NOMO-1 treated with dmso at 0.1 percent for 144 hours (cell line): Measurements from ENCODE around the gene RGS3.

Experiments
- DNase-seq: peaks from one replicate; lab custom pipeline; 2025; ENCODE audit not compliant: unreplicated experiment; lab: John Stamatoyannopoulos, UW

The RGS3 gene

GRCh38 chr9:113464286-113464660, 746 bp downstream of the RGS3 start:
- no peak for DNase-seq

- no peak for DNase-seq
Observed at GRCh38 chr9:113465599-113466140, 2.1 kb downstream of the RGS3 start.

GRCh38 chr9:113467183-113467582, 3.7 kb downstream of the RGS3 start:
- no peak for DNase-seq

GRCh38 chr9:113468716-113469448, 5.4 kb downstream of the RGS3 start:
- no peak for DNase-seq

- no peak for DNase-seq
Observed at GRCh38 chr9:113471143-113471542, 7.6 kb downstream of the RGS3 start.

GRCh38 chr9:113471566-113471965, 8.0 kb downstream of the RGS3 start:
- DNase-seq, result no peak

GRCh38 chr9:113472199-113472598, 8.7 kb downstream of the RGS3 start:
- no peak for DNase-seq

GRCh38 chr9:113474360-113475028, 11.0 kb downstream of the RGS3 start:
- no peak for DNase-seq

- no peak for DNase-seq
Observed at GRCh38 chr9:113475031-113475430, 11.5 kb downstream of the RGS3 start.

GRCh38 chr9:113475992-113476391, 12.5 kb downstream of the RGS3 start:
- no peak for DNase-seq

GRCh38 chr9:113476511-113476916, 13.0 kb downstream of the RGS3 start:
- no peak for DNase-seq

- no peak for DNase-seq
Observed at GRCh38 chr9:113477058-113477457, 13.5 kb downstream of the RGS3 start.

GRCh38 chr9:113477661-113478060, 14.1 kb downstream of the RGS3 start:
- no peak for DNase-seq

- no peak for DNase-seq
Observed at GRCh38 chr9:113479174-113479621, 15.7 kb downstream of the RGS3 start.

GRCh38 chr9:113480612-113481011, 17.1 kb downstream of the RGS3 start:
- no peak for DNase-seq

- DNase-seq, result no peak
Observed at GRCh38 chr9:113481176-113481787, 17.8 kb downstream of the RGS3 start.

GRCh38 chr9:113482341-113482740, 18.8 kb downstream of the RGS3 start:
- DNase-seq, result no peak

- DNase-seq, result no peak
Observed at GRCh38 chr9:113482991-113483675, 19.6 kb downstream of the RGS3 start.

GRCh38 chr9:113483676-113484257, 20.2 kb downstream of the RGS3 start:
- no peak for DNase-seq

GRCh38 chr9:113484258-113484730, 20.8 kb downstream of the RGS3 start:
- no peak for DNase-seq

GRCh38 chr9:113485761-113486115, 22.2 kb downstream of the RGS3 start:
- no peak for DNase-seq
